IMR-90 (cell line): ENCODE results near the gene PMPCA. TPM values are rescaled to one million over a fixed set of nuclear protein-coding genes. Genes with fewer than 3 reads are reported as not detected.

ENCODE experiments used
- ATAC-seq: fragments of 200-7000 bp; cut with Tn5 transposase; 2 replicates; pipeline ENCODE4 v1.9.1; 2020; ENCODE audit warnings: low read depth, mild to moderate bottlenecking, moderate library complexity
- BruUV-seq: library from RNA; stranded (reverse); fragments of 400-500 nt; replicated peaks from 2 replicates; lab custom pipeline; 2021; lab: Mats Ljungman, UMichigan
- CTCF ChIA-PET: fragments of 300-600 bp; formaldehyde crosslinking; extraction: SDS; loops from one replicate; lab custom pipeline; 2021; ENCODE audit warnings: antibody characterized with exemption; lab: Yijun Ruan, JAX
- POLR2A ChIA-PET: fragments of 300-600 bp; sonication (Branson Sonifier 250); formaldehyde crosslinking; loops from one replicate; lab custom pipeline; 2022; ENCODE audit warnings: antibody characterized with exemption; ENCODE audit not compliant: unreplicated experiment; lab: Charles Lee
- DNase-seq: peaks from one replicate; pipeline ENCODE4 v3.0.0; 2013
- H2AFZ ChIP-seq: replicated peaks from 2 replicates; pipeline ENCODE3; 2013; ENCODE audit warnings: low read length, mild to moderate bottlenecking; ENCODE audit not compliant: poor library complexity
- H2AK5ac ChIP-seq: 2 replicates; pipeline ENCODE4 v1.6.1; 2013; ENCODE audit warnings: low read depth, low read length, inconsistent platforms
- H2AK9ac ChIP-seq: replicated peaks from 2 replicates; pipeline ENCODE3; 2013; ENCODE audit warnings: mild to moderate bottlenecking, low read depth, low read length, moderate library complexity; ENCODE audit not compliant: poor library complexity
- H2BK120ac ChIP-seq: 2 replicates; pipeline ENCODE4 v1.6.1; 2013; ENCODE audit warnings: low read depth, low read length, inconsistent platforms
- H2BK15ac ChIP-seq: 3 replicates; pipeline ENCODE4 v1.6.1; 2013; ENCODE audit warnings: low read depth, low read length, inconsistent platforms
- H2BK20ac ChIP-seq: 2 replicates; pipeline ENCODE4 v1.6.1; 2013; ENCODE audit warnings: low read depth, mild to moderate bottlenecking, inconsistent platforms, low read length, moderate library complexity
- H2BK5ac ChIP-seq: 2 replicates; pipeline ENCODE4 v1.6.1; 2013; ENCODE audit warnings: mild to moderate bottlenecking, low read depth, low read length, inconsistent platforms; ENCODE audit not compliant: poor library complexity, severe bottlenecking
- H3K14ac ChIP-seq: replicated peaks from 2 replicates; pipeline ENCODE4 v1.6.1; 2013; ENCODE audit warnings: low read depth, low read length, inconsistent platforms
- H3K18ac ChIP-seq: 2 replicates; pipeline ENCODE4 v1.6.1; 2013; ENCODE audit warnings: low read depth, low read length, control low read depth
- H3K23ac ChIP-seq: 2 replicates; pipeline ENCODE4 v1.6.1; 2013; ENCODE audit warnings: low read depth, low read length, inconsistent platforms
- H3K27ac ChIP-seq: 2 replicates; pipeline ENCODE4 v1.5.1; 2013; ENCODE audit warnings: mild to moderate bottlenecking, control low read depth, low read length; ENCODE audit not compliant: insufficient read depth
- H3K27me3 ChIP-seq: 2 replicates; pipeline ENCODE4 v1.6.1; 2013; ENCODE audit warnings: low read length; ENCODE audit not compliant: control insufficient read depth, insufficient read depth
- H3K36me3 ChIP-seq: 2 replicates; pipeline ENCODE4 v1.6.1; 2013; ENCODE audit warnings: low read length, mixed read lengths; ENCODE audit not compliant: control insufficient read depth, insufficient read depth
- H3K4ac ChIP-seq: 2 replicates; pipeline ENCODE4 v1.6.1; 2013; ENCODE audit warnings: low read depth, low read length, inconsistent platforms
- H3K4me1 ChIP-seq: 2 replicates; pipeline ENCODE4 v1.6.1; 2013; ENCODE audit warnings: low read length, mixed read lengths; ENCODE audit not compliant: control insufficient read depth, insufficient read depth
- H3K4me2 ChIP-seq: 2 replicates; pipeline ENCODE4 v1.6.1; 2013; ENCODE audit warnings: low read depth, mild to moderate bottlenecking, control low read depth, low read length, moderate library complexity
- H3K4me3 ChIP-seq: 2 replicates; pipeline ENCODE4 v1.5.1; 2013; ENCODE audit warnings: low read depth, mild to moderate bottlenecking, control low read depth, low read length, moderate library complexity; ENCODE audit not compliant: insufficient read depth
- H3K56ac ChIP-seq: 2 replicates; pipeline ENCODE4 v1.6.1; 2013; ENCODE audit warnings: low read length, inconsistent platforms; ENCODE audit not compliant: insufficient read depth; ENCODE audit errors: extremely low read depth
- H3K79me1 ChIP-seq, 2 experiments: 2 replicates each; pipeline ENCODE4 v1.6.1; 2013; ENCODE audit warnings: low read length in 2 of 2, inconsistent platforms in 1 of 2, low read depth in 1 of 2
- H3K9ac ChIP-seq: 2 replicates; pipeline ENCODE4 v1.6.1; 2013; ENCODE audit warnings: low read depth, low read length, control low read depth
- H3K9me1 ChIP-seq: 2 replicates; pipeline ENCODE4 v1.6.1; 2013; ENCODE audit warnings: low read length, inconsistent platforms; ENCODE audit not compliant: insufficient read depth
- H3K9me3 ChIP-seq: 2 replicates; pipeline ENCODE4 v1.6.1; 2013; ENCODE audit warnings: low read length; ENCODE audit not compliant: control insufficient read depth, insufficient read depth
- H4K20me1 ChIP-seq: 2 replicates; pipeline ENCODE4 v1.6.1; 2013; ENCODE audit warnings: low read length, inconsistent platforms; ENCODE audit not compliant: insufficient read depth
- H4K5ac ChIP-seq: 2 replicates; pipeline ENCODE4 v1.6.1; 2013; ENCODE audit warnings: mild to moderate bottlenecking, low read depth, low read length, control low read depth
- H4K8ac ChIP-seq, 2 experiments: 2 replicates each; pipeline ENCODE4 v1.6.1; 2013; ENCODE audit warnings: low read depth in 2 of 2, low read length in 2 of 2, control low read depth in 1 of 2, inconsistent platforms in 1 of 2
- H4K91ac ChIP-seq: 2 replicates; pipeline ENCODE4 v1.6.1; 2013; ENCODE audit warnings: low read depth, low read length, inconsistent platforms; ENCODE audit not compliant: insufficient read depth
- BHLHE40 ChIP-seq: fragments of 150-350 bp; IDR thresholded peaks from 2 replicates; pipeline ENCODE4 v1.6.1; 2016; ENCODE audit warnings: mild to moderate bottlenecking, low read depth, low read length
- CEBPB ChIP-seq: IDR thresholded peaks from 2 replicates; pipeline ENCODE4 v1.6.1; 2012; ENCODE audit warnings: low read depth, low read length, improper control_type of control experiment
- CHD1 ChIP-seq: IDR thresholded peaks from 2 replicates; pipeline ENCODE4 v1.6.1; 2012; ENCODE audit warnings: low read depth, low read length, improper control_type of control experiment
- FOS ChIP-seq: fragments of 150-350 bp; IDR thresholded peaks from 2 replicates; pipeline ENCODE4 v1.6.1; 2016; ENCODE audit warnings: low read depth, low read length
- MAFK ChIP-seq: IDR thresholded peaks from 2 replicates; pipeline ENCODE4 v1.6.1; 2012; ENCODE audit warnings: low read depth, low read length, improper control_type of control experiment
- MAZ ChIP-seq: IDR thresholded peaks from 2 replicates; pipeline ENCODE4 v1.6.1; 2012; ENCODE audit warnings: low read depth, mild to moderate bottlenecking, low read length, improper control_type of control experiment, moderate library complexity, borderline replicate concordance
- MXI1 ChIP-seq: IDR thresholded peaks from 2 replicates; pipeline ENCODE4 v1.6.1; 2012; ENCODE audit warnings: low read depth, mild to moderate bottlenecking, low read length, moderate library complexity, borderline replicate concordance
- RAD21 ChIP-seq: IDR thresholded peaks from 2 replicates; pipeline ENCODE4 v1.6.1; 2012; ENCODE audit warnings: low read length, improper control_type of control experiment
- RCOR1 ChIP-seq: IDR thresholded peaks from 2 replicates; pipeline ENCODE4 v1.6.1; 2012; ENCODE audit warnings: mild to moderate bottlenecking, low read length, improper control_type of control experiment; ENCODE audit not compliant: insufficient replicate concordance
- RFX5 ChIP-seq: IDR thresholded peaks from 2 replicates; pipeline ENCODE4 v1.8.0; 2012; ENCODE audit warnings: low read depth, mild to moderate bottlenecking, low read length, moderate library complexity
- WGBS, 2 experiments: methylation state at CpG; one replicate each; pipeline versions ENCODE4 v1.1.5 to v1.1.7; 2013; ENCODE audit warnings: missing lambda C conversion rate in 2 of 2; ENCODE audit not compliant: insufficient read length in 1 of 2; ENCODE audit errors: extremely low coverage in 2 of 2; 5-methylcytosine and 5-hydroxymethylcytosine counted together
- dilution Hi-C: fragments of 300-500 bp; cut with HindIII; formaldehyde crosslinking; loops from one replicate; pipeline ENCODE4 v1.14.3; 2018; ENCODE audit warnings: low sequenced_read_pairs; ENCODE audit not compliant: unreplicated experiment
- in situ Hi-C: fragments of 300-500 bp; cut with MboI; formaldehyde crosslinking; loops from 3 replicates; pipeline ENCODE4 v1.14.3; 2019; ENCODE audit warnings: low sequenced_read_pairs, inconsistent platforms, mixed read lengths
- intact Hi-C: fragments of 100-400 bp; cut with micrococcal nuclease; formaldehyde crosslinking; loops from 2 replicates; pipeline ENCODE4 v1.10.0; 2022
- polyA plus RNA-seq, 3 experiments: library from polyadenylated mRNA; depleted of rRNA; stranded (reverse); fragments of >200 nt; gene quantifications; 2 replicates each; pipeline ENCODE4 v1.2.3, GENCODE V29; 2012; ENCODE audit warnings: low replicate concordance in 1 of 3
- total RNA-seq: library from RNA; depleted of rRNA; stranded (reverse); fragments of >200 nt; gene quantifications from 2 replicates; pipeline ENCODE4 v1.2.3, GENCODE V29; 2012
- TF ChIP-seq, protein P1 (sequence below): conservative IDR thresholded peaks from 2 replicates; pipeline ENCODE4 v1.5.1; 2012; ENCODE audit warnings: mild to moderate bottlenecking, low read depth, low read length, improper control_type of control experiment
- TF ChIP-seq, protein P2 (sequence below): fragments of 150-350 bp; IDR thresholded peaks from 2 replicates; pipeline ENCODE4 v1.6.1; 2017; ENCODE audit warnings: mild to moderate bottlenecking, antibody characterized with exemption, low read length, low read depth

PMPCA gene
- total and polyA plus RNA-seq, 2 of the 4 experiments (the other 2 are of a cell fraction), result 62.6 to 95.8 TPM

DNA sequence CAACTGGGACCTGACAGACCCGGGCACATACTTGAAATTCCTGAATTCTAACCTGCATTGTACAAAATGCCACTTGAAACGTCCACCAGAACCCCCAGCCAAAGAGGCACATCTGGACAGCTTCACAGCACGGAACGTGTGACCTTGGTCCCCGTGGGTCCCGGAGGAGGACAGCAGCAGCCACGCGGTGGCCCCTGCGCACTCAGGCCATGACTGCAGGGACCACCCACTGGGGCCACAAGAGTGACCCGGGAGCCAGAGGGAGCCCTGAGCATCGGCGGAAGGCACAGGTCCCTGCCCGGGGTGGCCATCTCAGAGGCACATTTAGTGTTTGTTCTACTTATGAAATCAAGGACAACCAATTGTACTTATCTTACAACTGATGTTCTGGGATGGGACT lies 8.4 kb upstream of the PMPCA start (continued):
- TF ChIP-seq, protein P1, sequence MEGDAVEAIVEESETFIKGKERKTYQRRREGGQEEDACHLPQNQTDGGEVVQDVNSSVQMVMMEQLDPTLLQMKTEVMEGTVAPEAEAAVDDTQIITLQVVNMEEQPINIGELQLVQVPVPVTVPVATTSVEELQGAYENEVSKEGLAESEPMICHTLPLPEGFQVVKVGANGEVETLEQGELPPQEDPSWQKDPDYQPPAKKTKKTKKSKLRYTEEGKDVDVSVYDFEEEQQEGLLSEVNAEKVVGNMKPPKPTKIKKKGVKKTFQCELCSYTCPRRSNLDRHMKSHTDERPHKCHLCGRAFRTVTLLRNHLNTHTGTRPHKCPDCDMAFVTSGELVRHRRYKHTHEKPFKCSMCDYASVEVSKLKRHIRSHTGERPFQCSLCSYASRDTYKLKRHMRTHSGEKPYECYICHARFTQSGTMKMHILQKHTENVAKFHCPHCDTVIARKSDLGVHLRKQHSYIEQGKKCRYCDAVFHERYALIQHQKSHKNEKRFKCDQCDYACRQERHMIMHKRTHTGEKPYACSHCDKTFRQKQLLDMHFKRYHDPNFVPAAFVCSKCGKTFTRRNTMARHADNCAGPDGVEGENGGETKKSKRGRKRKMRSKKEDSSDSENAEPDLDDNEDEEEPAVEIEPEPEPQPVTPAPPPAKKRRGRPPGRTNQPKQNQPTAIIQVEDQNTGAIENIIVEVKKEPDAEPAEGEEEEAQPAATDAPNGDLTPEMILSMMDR, result no peak
- no peak for TF ChIP-seq MXI1

DNA sequence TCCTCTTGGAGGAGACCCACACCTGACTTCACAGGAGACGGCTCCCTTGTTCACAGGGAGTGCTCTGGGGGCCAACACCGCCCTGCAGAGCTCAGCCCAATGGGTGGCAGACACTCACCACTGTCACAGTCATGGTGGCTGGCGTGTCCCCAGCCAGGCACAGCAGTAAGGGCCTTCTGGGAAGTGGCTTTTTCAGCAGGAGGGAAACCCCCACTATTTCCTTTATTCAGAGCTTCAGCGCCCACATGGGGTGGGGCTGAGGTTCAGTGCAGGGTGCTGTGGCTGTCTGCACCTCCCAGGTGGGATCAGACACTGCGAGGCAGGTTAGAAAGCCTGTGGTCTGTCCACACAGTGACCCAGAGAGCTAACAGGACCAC lies 6.9 kb upstream of the PMPCA start:
- in situ Hi-C loops, result loop anchor here (5.0 kb wide), 1 partner anchor 81 kb away; no protein-coding TSS in a partner anchor
- Histone ChIP-seq H3K4me2 (no peak overlapping the region), H3K9me1 (0 out of 2 replicates have a peak, but pooled peaks cover 1% of the 10 kb centered on the region), H2AFZ (no peak overlapping the region), H2BK5ac (no peak overlapping the region), H2AK5ac (no peak overlapping the region), H3K79me1 (peaks cover 15 to 26% of the 10 kb centered on the region in 2 experiments; a peak in 3 of 4 replicates), H3K56ac (no peak overlapping the region), H3K9ac (no peak overlapping the region), H4K91ac (no peak overlapping the region), H3K14ac (no peak overlapping the region), H4K5ac (no peak overlapping the region), H3K4me1 (peaks cover 8% of the 10 kb centered on the region), H2AK9ac (no peak overlapping the region), H4K20me1 (peaks cover 12% of the 10 kb centered on the region; the same call in 1 of the 2 replicates), H3K36me3 (peaks cover 40% of the 10 kb centered on the region), H3K4me3 (no peak overlapping the region), H3K27ac (no peak overlapping the region), H3K9me3 (no peaks in the 10 kb centered on the region), H4K8ac (no peak overlapping the region), H2BK15ac (no peak overlapping the region), H2BK120ac (no peak overlapping the region), H3K27me3 (no peaks in the 10 kb centered on the region), H3K4ac (no peak overlapping the region), H2BK20ac (no peak overlapping the region), H3K23ac (no peak overlapping the region), H3K18ac (no peak overlapping the region)
- dilution Hi-C loops, result no loop called here
- ATAC-seq (no peak), DNase-seq (no peak)
- ChIA-PET CTCF (no interaction called here), POLR2A (no interaction called here)
- WGBS, 2 experiments, result 80% methylated on average over 1 of the region's 5 CpGs; no CpG with 5 or more reads in 1 of the 2 experiments
- intact Hi-C loops, result loop anchor here (5.0 kb wide), 1 partner anchor 76 kb away; the partner anchor contains the start of gene GPSM1
- no TSS peak for BruUV-seq
- no peak for TF ChIP-seq MAFK
- TF ChIP-seq RAD21, result no peak
- no peak for TF ChIP-seq RFX5
- TF ChIP-seq CEBPB, result no peak
- no peak for TF ChIP-seq CHD1
- TF ChIP-seq RCOR1, result no peak
- TF ChIP-seq, protein P1, result no peak
- TF ChIP-seq MAZ, result no peak
- no peak for TF ChIP-seq FOS
- no peak for TF ChIP-seq BHLHE40
- TF ChIP-seq, protein P2, sequence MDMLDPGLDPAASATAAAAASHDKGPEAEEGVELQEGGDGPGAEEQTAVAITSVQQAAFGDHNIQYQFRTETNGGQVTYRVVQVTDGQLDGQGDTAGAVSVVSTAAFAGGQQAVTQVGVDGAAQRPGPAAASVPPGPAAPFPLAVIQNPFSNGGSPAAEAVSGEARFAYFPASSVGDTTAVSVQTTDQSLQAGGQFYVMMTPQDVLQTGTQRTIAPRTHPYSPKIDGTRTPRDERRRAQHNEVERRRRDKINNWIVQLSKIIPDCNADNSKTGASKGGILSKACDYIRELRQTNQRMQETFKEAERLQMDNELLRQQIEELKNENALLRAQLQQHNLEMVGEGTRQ, result no peak
